Activated T-cell treated with anti-CD3 and anti-CD28 coated beads, Interleukin-2, amount 50 U/mL, for 48 hours (primary cell): ENCODE data around the gene HTT-AS.
"Not testable (repeated sequence)": the region's sequence is repeated elsewhere in the genome, so short reads cannot be mapped to it uniquely, and the experiment has no call there.

Source experiments
- DNase-seq, 2 experiments: peaks; one replicate each; pipeline ENCODE4 v3.0.0-alpha.2; 2020

Gene HTT-AS

GRCh38 chr4:3051141-3051897, 23.0 kb downstream of the HTT-AS start:
- not testable (repeated sequence) for DNase-seq

- peak; percentile 84 to 87 for DNase-seq
Measured at GRCh38 chr4:3047464-3048286, 26.7 kb downstream of the HTT-AS start.

- DNase-seq: no peak
Measured at GRCh38 chr4:3046623-3047022, 27.7 kb downstream of the HTT-AS start.

GRCh38 chr4:3046162-3046561, 28.2 kb downstream of the HTT-AS start:
- no peak for DNase-seq

GRCh38 chr4:3044870-3045819, 29.2 kb downstream of the HTT-AS start:
- DNase-seq: peak; percentile 63 to 72

- no peak for DNase-seq
Measured at GRCh38 chr4:3043282-3044020, 30.9 kb downstream of the HTT-AS start.

GRCh38 chr4:3042226-3042625, 32.1 kb downstream of the HTT-AS start:
- no peak for DNase-seq

GRCh38 chr4:3041192-3042142, 32.9 kb downstream of the HTT-AS start:
- DNase-seq: peak; percentile 64 to 69

GRCh38 chr4:3040452-3041191, 33.7 kb downstream of the HTT-AS start:
- DNase-seq: no peak

- no peak for DNase-seq
Measured at GRCh38 chr4:3039706-3040366, 34.5 kb downstream of the HTT-AS start.

GRCh38 chr4:3037957-3038461, 36.3 kb downstream of the HTT-AS start:
- peak in 1 of 2 experiments; percentile 39 for DNase-seq

GRCh38 chr4:3036131-3036952, 38.0 kb downstream of the HTT-AS start:
- no peak for DNase-seq

GRCh38 chr4:3035674-3036073, 38.7 kb downstream of the HTT-AS start:
- DNase-seq: no peak

GRCh38 chr4:3035249-3035648, 39.1 kb downstream of the HTT-AS start:
- DNase-seq: no peak

- DNase-seq: no peak
Measured at GRCh38 chr4:3034231-3034630, 40.1 kb downstream of the HTT-AS start.

- DNase-seq: no peak
Measured at GRCh38 chr4:3031357-3032082, 42.8 kb downstream of the HTT-AS start.

- DNase-seq: no peak
Measured at GRCh38 chr4:3030566-3031356, 43.6 kb downstream of the HTT-AS start.
